Stimulated activated CD8-positive, alpha-beta memory T cell treated with anti-CD3 and anti-CD28 coated beads, Interleukin-7, amount 100 ng/mL, for 1 hour (primary cell): ENCODE results near the gene LIN54.
"Not testable (repeated sequence)": the region's sequence is repeated elsewhere in the genome, so short reads cannot be mapped to it uniquely, and the experiment has no call there.

ENCODE experiments used
- DNase-seq, 2 donors: peaks; one replicate each; pipeline ENCODE4 v3.0.0-alpha.2; 2020; ENCODE audit warnings: low read depth in 2 of 2

The LIN54 gene

GRCh38 chr4:83012200-83012686 is 1.6 kb upstream of the LIN54 start:
- no peak for DNase-seq

DNA sequence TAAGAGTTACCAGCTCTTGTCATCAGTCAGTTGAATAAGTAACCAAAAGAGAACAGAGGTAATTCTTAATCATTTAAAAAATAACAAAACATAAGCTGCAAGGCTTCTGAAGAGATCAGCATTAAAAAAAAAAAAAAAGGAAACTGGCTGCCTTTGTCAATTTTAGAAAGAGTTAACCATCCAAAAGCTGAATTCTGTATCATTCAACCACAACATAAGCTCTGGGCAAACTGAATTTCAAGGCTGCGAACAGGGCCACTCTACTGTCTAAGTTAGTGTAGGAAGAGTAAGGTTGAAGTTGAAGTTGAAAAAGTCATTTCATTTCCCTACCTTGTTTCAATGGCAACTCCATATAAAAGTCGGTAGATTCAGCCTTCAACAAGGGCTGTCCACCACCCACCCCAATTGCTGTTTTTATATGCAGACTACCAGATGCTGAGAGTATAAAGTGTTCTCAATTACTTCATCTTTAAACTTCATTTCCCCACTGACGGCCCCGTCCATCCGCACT is 1.1 kb upstream of the LIN54 start:
- no peak for DNase-seq

DNA sequence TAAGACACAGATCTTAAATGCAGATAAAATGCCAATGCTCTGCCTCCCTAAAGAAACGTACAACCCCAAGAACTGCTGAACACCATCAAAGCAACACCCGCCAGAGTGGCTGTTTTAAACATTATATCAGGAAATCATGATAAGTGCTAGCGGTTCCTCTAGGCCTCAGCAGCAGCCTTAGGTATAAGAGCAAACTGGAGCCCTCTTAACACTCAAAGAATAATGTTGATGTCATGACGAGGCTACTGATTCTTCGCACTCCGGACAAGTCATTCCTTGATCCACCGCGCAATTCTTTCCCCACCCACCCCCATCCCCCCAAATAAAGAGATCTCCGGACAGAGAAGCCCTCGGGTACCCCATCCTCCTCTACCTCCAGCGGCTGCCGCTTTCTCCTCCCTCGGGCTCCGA is 507 bp downstream of the LIN54 start:
- DNase-seq = no peak

DNA sequence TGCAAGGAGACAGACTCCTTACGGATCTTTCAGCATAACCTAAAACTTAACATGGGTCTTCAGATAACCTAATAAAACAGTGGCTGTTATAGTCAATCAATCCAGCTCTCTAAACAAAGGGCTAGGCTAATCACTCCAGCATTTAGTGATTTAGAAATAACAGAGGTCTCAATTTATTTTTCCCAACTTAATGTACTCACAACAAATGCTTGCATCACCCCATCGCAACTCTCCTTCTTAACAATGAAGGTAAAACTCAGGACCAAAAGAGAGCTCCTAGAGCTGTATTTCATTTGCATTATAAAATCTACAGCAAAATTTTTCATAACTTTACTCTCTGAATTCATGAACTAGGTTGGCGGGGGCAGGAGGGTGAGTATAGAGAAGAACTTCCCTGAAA is 1.1 kb downstream of the LIN54 start:
- no peak for DNase-seq

GRCh38 chr4:83003044-83003791 is 7.4 kb downstream of the LIN54 start:
- not testable (repeated sequence) for DNase-seq

GRCh38 chr4:83002329-83002728 is 8.3 kb downstream of the LIN54 start:
- DNase-seq = no peak

GRCh38 chr4:82998898-82999297 is 11.7 kb downstream of the LIN54 start:
- DNase-seq = no peak

- no peak for DNase-seq
Observed at GRCh38 chr4:82994834-82995233, 15.8 kb downstream of the LIN54 start.

GRCh38 chr4:82989575-82990429 is 20.8 kb downstream of the LIN54 start:
- DNase-seq = no peak

DNA sequence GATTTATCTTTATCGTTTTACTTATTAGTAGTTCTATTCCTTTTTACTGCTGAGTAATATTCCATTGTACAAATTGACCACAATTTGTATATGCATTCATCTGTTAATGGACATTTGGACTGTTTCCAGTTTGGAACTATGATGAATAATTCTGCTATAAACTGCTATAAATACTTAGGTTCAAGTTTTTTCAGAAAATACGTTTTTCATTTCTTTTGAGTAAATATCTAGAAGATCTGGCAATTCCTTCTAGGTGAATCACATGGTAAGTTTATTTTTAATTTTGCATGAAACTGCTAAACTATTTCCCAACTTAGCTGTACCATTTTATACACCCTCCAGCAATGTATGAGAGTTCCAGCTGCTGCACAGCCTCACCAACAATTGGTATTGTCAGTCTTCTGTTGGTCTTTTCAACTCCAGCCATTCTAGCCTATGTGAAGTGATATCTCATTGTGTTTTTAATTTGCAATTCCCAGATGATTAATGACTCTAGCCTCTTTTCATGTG is 22.2 kb downstream of the LIN54 start:
- no peak for DNase-seq

- DNase-seq = not testable (repeated sequence)
Observed at GRCh38 chr4:82987519-82987918, 23.1 kb downstream of the LIN54 start.

DNA sequence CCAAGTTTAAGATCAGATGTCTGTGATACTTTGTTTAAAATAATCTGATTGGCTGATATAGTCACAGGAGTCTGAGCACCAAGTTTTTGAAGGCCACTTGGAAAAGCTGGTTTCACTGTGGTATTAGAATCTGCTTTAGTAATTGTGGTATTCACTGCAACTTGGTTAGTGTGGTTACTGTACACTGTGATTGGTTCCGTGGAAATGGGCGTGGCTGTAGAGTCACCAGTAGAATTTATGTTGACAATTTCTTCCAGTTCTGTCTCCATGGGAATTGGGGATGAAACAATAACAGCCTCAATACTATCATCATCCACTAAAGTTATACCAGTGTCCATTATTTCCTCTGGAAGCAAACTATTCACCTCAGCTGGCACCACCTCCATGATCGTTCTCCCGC is 26.2 kb downstream of the LIN54 start:
- DNase-seq = no peak

- no peak for DNase-seq
Observed at GRCh38 chr4:82983444-82983843, 27.2 kb downstream of the LIN54 start.

DNA sequence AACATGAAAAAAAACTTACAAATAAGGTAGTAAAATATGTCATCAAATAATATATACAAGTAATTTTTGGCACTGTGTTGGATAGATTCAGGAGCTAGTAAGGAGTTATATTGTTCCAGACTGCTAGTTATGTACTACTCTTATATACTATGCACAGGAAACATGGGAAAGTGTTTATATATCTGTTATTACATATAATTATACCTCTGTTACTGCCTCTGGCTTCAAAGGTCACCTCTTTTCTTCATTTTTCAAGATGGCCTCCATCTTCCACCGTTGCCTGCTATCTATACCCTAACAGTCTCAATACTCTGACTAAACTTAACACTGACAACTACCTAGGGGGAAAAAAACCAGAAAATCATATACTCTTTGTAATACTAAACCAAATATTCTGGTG is 29.5 kb downstream of the LIN54 start:
- DNase-seq = no peak

DNA sequence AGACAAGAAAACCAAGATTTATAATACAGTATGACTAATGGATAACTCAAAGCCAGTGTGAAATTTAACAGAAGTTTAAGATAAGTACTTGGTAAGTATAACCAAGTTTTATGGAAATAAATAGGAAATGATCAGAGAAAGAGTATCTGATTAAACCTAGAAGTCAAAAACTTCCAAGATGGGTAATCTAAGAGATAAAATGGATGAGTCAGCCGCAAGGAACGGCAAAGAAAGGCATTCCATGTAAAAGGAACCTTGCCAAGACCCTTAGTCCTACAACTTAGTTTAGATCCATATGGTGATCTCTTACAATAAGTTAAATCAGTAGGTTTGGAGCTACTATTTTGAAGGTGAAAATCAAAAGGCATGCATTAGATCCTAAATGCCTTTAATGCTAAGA is 34.8 kb downstream of the LIN54 start:
- no peak for DNase-seq

DNA sequence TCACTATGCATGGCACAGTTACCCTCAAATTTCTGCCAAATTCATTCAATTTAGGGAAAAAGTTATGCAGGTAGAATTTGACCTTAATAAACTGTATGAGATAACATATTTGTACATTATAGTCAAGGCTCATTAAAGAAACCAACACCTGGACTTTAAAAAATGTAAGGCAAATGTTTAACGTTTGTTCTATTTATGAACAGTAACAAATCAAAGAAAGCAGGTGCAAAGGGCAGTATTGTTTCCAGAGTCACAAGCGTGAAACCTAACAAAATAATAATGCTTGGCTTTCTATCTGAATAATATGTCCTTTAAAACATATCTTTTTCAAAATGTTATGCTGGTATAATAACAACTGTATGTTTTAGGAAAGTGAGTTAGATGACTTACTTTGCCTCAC is 41.2 kb downstream of the LIN54 start:
- no peak for DNase-seq

GRCh38 chr4:82968972-82969371 is 41.7 kb downstream of the LIN54 start:
- no peak for DNase-seq

GRCh38 chr4:82965763-82966162 is 44.9 kb downstream of the LIN54 start:
- no peak for DNase-seq

DNA sequence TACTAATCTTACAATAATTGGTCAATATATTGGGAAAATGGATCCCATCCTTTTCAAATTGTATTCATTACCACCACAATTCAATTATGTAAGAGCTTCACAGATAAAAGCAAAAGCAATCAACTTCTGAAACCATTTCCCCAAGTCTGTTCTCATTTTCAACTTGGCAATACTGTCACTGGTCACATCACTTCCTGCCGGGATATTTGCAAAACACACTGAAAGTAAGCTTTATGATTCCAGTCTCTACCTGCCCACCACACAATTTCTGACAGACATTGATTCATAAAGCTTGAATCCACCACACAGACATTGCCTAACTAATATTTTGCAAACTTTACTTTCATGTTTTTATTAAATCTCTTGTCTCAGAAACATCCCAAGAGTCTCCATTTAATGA is 53.6 kb downstream of the LIN54 start:
- no peak for DNase-seq

GRCh38 chr4:82954212-82954611 is 56.4 kb downstream of the LIN54 start:
- no peak for DNase-seq

DNA sequence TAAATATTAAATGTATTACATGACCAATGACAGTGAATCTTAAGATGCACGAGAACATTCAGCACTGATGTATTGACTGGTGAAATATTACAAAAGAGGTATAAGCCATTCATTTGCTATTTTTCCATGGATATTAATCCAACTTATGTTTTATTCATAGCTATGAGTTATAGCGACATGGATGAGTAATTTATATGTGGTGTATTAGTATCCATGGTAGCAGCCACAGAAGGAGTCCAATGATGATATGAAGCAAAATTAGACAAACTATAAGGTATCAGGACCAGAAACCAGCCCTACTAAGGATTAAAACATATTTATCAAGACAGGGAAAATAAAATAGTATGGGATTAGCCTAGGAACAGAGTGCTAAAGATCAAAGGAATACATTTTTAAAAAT is 59.4 kb downstream of the LIN54 start:
- DNase-seq = no peak

DNA sequence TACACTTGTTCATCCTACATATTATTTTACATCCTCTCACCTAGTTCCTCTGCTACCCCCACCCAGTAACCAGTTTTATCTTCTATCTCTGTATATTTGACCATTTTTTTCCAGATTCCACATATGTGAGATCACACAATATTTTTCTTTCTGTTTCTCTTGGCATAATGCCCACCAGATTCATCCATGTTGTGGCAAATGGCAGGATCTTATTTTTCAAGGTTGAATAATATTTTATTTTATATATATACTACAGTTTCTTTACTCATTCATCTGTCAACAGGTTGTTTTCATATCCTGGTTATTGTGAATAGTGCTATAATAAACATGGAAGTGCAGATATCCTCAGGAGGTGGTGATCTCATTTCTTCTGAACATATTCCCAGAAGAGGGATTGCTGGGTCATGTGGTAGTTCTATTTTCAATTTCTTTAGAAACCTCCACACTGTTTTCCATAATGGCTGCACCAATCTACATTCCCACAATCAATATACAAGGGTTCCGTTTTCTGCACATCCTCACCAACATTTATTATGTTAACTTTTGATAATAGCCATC is 61.9 kb downstream of the LIN54 start:
- no peak for DNase-seq
